ENCODE data around the gene DRAM1. TPM values are rescaled to one million over a fixed set of nuclear protein-coding genes. Genes with fewer than 3 reads are reported as not detected.

The DRAM1 gene
- total RNA-seq, 2 experiments from 2014 or later: 2.6 to 2.8 TPM

Other genes with a start within 250 kb of the DRAM1 start
- gene CHPT1, start 179.9 kb upstream of the DRAM1 start, total RNA-seq: 10 to 100 TPM; 20.6 to 23.0 TPM
- gene SYCP3, start 138.1 kb upstream of the DRAM1 start, total RNA-seq: under 1 TPM in 1 of 2 experiments, not detected in 1; 0.07 TPM
- gene GNPTAB, start 46.6 kb upstream of the DRAM1 start, total RNA-seq: 10 to 100 TPM; 19.6 to 20.2 TPM
- 10 to 100 TPM; 39.3 to 40.1 TPM for gene WASHC3, start 184.4 kb downstream of the DRAM1 start, total RNA-seq
- 10 to 100 TPM; 86.8 to 89.5 TPM for gene NUP37, start 242.5 kb downstream of the DRAM1 start, total RNA-seq
- gene PARPBP, start 242.6 kb downstream of the DRAM1 start, total RNA-seq: 10 to 100 TPM; 24.0 to 25.9 TPM